HuH-7.5 (cell line): ENCODE measurements around the gene UBE4B.
"Not testable (repeated sequence)": the region's sequence is repeated elsewhere in the genome, so short reads cannot be mapped to it uniquely, and the experiment has no call there.

Source experiments
- DNase-seq: peaks from one replicate; pipeline ENCODE4 v3.0.0; 2011; ENCODE audit warnings: low spot score

The UBE4B gene

DNA sequence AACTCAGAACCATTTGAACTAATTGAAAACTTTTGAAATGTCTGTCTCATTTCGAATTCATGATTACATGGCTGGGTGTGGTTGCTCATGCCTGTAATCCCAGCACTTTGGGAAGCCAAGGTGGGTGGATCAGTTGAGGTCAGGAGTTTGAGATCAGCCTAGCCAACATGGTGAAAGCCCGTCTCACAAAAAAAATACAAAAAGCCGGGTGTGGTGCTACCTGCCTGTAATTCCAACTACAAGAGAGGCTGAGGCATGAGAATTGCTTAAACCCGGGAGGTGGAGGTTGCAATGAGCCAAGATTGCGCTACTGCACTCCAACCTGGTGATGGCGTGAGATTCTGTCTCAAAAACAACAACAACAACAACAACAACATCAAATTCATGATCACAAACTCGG is 40.6 kb downstream of the UBE4B start:
- not testable (repeated sequence) for DNase-seq

DNA sequence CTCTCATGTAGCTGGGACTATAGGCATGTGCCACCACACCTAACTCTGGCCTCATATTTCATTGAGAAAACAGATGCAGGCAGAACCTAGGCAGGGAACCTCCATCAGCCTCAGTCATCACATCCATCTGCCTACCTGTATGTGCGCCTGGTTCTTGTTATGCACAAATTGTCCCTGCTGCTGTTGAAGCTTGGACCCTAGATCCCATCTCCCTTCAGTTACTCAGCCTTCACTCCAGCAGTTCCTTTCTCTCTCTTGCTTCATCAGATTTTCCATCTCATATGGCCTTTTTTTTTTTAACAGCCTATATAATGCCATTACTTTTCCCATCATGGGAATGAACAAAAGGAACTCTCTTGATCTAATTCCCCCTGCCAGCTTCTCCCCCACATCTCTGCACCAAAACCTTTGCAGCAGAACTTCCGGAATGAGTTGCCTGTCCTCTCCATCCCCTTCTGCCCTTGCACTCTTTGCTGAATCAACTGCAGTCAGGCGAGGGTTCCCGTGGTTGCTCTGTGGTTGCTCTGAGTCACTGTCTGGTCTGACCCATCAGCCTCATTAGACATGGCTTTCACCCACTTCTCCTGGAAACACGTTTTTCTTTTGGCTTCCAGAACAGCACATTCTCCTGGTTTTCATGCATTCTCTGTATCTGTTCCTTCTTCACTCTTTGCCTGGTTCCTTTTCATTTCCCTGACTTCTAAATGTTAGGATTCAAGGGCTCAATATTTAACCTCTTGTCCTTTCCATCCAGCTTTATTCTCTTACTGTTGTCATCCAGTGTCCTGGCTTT is 41.5 kb downstream of the UBE4B start:
- no peak for DNase-seq

DNA sequence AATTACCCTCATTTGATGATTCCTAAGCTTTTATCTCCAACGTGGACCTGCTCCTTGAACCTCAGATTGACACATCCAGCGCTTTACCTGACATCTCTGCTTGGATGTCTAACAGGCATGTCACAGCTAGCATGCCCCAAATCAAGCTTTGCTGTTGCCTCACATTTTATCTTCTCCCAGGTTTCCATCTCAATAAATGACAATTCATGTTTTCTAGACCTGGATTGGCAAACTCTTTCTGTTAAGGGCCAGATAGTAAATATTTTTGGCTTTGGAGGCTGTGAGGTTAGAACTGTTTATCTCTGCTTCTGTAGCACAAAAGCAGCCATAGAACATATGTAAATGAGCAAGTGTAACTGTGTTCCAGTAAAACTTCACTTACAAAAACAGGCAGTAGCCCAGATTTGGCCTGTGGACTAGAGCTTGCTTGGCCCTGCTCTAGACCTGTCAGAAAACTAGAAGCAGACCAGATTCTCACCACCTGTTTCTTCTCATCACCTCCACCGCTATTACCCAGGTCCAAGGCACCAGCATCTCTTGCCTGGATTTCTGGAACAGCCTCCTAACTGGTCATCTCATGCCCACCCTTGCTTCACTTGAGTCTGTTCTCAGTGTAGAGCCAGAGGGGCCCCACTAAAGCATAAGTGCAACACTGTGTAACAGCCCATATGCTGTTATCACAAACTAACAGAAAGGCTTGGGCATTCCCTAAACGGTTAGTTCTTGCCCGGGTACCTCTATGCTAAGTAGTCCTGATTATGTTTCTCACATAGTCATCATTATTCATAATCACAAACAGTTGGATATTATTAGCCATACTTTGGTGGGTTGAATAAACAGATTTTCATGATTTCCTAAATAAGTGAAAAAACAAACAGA is 42.3 kb downstream of the UBE4B start:
- DNase-seq = no peak

DNA sequence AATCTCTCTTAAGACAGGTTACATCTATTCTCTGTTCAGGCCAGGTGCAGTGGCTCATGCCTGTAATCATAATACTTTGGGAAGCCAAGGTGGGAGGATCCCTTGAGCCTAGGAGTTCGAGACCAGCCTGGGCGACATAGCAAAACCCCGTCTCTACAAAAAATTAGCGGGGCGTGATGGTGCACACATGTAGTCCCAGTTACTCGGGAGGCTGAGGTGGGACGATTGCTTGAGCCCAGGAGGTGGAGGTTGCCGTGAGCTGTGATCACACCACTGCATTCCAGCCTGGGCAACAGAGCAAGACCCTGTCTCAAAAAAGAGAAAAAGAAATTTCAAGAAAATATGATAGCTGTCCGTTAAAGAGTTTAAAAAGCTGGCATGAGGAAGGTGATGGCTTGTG is 43.0 kb downstream of the UBE4B start:
- no peak for DNase-seq

DNA sequence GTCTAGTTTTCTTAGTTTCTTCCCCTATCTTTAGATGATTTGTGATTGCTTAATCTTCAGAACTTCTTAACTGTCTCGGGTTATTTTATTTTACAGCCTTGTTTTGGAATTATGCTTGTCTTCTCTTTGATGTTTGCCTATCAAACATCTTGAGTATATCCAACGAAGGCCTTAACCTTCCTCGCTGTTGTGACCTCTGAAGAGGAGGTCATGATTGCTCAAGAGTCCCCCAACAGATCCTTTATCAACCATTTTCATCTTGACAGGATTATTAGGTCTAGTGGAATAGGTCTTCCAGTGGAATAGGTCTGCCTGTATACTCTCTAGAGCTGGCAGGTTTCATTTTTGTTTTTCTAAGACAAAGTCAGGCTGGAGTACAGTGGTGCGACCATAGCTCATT is 45.7 kb downstream of the UBE4B start:
- no peak for DNase-seq

DNA sequence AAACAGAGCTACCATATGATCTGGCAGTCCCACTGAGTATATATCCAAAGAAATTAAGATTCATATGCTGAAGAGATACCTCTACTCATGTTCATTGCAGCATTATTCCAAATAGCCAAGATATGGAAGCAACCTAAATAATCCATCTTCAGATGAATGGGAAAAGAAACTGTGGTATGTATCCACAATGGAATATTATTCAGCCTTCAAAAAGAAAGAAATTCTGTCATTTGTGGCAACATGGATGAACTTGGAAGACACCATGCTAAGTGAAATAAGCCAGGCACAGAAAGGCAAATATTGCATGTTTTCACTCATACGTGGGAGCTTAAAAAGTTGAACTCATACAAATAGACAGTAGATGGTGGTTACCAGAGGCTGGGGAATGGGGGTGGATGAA is 47.8 kb downstream of the UBE4B start:
- no peak for DNase-seq

DNA sequence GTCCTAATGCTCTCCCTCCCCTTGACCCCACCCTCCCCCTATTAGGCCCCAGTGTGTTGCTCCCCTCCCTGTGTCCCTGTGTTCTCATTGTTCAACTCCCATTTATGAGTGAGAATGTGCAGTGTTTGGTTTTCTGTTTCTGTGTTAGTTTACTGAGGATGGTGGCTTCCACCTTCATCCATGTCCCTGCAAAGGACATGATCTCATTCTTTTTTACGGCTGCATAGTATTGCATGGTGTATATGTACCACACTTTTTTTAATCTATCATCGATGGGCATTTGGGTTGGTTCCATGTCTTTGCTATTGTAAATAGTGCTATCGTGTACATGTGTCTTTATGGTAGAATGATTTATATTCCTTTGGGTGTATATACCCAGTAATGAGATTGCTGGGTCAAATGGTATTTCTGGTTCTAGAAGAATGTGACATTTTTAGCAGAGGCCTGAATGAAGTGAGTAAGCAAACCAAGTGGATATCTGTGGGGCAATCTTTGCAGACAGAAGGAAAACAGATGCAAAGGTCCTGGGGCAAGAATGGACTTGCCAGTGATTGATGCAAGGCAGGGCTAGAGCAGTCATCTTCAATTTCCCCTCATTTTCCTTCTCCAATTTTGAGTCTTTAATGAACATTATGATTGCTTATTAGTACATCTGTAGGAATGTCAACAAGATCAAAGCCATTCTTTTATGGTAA is 50.2 kb downstream of the UBE4B start:
- no peak for DNase-seq

DNA sequence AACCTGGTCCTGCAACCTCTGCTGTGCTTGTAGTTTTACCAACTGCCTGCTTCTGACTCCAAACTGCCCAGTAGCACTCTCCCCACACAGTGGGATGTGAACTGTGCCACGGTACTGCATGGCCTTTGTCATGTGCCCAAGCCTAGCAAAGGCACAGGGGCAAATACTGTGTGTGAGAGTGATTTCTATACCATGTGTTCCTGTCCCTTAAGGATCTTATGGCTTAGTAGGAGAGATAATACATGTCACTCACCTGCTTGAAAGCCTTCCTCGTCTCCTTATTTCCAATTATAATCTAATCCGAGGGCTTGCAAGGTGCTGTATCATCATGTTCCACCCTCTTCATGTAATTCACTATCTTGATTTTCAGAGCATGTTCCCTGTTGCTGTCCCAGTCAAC is 51.3 kb downstream of the UBE4B start:
- DNase-seq = no peak

DNA sequence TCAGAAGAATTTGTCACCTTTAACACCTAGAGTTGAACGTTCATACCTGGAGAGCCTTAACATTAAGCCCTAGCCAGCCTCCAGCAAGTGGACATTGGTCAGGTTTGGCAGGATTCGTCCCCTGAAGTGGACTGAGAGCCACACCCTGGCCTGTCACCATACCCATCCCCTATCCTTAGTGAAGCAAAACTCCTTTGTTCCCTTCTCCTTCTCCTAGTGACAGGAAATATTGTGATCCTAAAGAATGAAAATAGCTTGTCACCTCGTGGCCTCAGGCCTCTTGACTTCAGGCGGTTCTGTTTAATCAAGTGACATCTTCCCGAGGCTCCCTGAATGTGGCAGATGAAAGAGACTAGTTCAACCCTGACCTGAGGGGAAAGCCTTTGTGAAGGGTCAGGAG is 52.3 kb downstream of the UBE4B start:
- DNase-seq = no peak

DNA sequence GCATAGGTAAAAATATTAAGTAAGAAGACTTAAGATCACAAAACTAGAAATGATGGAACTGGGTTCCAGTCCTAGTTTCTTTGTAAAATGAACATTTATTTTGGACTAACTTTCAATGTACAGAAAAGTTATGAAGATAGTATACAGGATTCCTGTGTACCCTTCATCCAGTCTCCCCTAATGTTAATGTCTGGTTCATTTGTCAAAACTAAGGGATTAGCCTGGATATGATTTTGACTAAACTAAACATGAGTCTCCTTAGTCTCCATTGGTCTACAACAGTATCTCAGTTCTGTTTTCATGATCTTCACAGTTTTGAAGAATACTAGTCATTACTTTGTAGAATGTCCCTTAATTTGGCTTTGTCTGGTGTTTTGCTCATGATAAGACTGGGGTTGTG is 54.5 kb downstream of the UBE4B start:
- DNase-seq = no peak

DNA sequence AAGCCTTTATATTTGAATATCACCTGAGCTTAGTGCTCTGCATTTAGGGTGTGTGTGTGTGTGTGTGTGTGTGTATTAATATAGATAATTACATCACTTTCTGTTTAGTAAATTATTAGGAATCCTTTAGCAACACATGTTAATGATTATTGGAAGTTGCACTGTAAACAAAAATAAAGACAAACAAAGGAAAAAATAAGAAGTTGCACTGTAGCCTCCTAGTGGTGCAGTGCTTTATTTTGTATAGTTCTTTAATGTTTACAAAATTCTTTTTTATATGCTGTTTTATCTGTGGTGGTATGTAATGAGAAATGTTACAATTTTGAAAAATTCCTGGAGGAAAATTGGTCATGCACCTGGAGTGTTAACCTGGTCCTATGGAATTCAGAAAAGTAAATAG is 69.2 kb downstream of the UBE4B start:
- no peak for DNase-seq

DNA sequence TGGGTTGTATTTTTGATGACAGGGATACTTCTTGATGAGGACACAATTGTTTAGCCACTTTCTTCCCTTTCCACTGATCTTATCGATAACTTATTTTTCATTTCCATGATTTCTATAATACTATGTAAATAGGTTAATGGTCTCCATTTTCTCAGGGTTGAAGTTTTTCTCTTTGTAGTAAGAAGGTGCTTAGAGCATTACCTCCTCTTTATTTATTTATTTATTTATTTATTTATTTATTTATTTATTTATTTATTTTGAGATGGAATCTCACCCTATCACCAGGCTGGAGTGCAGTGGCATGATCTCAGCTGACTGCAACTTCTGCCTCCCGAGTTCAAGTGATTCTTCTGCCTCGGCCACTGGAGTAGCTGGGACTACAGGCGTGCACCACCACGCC is 70.4 kb downstream of the UBE4B start:
- DNase-seq = no peak

DNA sequence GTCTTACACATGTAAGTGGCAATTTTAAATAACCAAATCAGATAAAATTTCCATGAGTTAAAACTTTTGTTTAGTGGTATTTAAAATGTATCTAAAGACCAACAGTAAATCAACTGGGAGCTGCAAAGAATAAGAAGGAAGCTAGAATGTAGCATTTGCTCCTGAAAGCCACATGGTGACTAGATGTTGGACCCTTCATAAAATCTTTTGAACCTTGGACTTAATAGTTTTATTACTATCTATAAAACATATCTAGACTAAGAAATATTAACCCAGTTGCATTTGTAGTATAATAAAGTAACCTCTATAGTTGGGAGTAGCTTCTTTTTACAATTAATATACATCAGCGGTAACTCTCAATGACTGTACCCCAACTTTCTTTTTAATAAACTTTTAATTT is 72.1 kb downstream of the UBE4B start:
- DNase-seq = no peak

DNA sequence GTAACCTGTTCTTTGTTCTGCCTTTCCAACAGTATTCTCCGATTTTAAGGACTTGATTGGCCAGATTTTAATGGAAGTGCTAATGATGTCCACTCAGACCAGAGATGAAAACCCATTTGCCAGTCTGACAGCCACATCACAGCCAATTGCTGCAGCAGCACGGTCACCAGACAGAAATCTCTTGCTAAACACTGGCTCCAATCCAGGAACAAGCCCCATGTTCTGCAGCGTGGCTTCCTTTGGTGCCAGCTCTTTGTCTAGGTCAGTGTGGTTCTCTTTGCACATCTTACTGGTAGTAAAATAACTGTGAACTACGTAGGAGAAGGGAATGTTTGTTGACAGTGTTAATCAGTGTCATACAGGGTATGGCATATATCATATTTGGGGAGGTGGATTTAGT is 72.7 kb downstream of the UBE4B start:
- no peak for DNase-seq

DNA sequence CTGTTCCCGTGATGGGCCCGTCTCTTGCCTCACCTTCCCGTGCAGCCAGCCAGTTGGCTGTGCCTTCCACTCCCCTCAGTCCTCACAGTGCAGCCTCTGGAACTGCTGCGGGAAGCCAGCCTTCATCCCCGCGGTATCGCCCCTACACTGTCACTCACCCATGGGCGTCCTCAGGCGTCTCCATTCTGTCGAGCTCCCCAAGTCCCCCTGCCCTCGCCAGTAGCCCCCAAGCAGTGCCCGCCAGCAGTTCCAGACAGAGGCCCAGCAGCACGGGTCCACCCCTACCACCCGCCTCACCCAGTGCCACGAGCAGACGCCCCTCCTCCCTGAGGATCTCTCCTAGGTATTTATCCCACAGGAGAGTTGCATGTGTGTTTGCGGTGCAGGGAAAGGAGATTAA is 73.5 kb downstream of the UBE4B start:
- DNase-seq = no peak

DNA sequence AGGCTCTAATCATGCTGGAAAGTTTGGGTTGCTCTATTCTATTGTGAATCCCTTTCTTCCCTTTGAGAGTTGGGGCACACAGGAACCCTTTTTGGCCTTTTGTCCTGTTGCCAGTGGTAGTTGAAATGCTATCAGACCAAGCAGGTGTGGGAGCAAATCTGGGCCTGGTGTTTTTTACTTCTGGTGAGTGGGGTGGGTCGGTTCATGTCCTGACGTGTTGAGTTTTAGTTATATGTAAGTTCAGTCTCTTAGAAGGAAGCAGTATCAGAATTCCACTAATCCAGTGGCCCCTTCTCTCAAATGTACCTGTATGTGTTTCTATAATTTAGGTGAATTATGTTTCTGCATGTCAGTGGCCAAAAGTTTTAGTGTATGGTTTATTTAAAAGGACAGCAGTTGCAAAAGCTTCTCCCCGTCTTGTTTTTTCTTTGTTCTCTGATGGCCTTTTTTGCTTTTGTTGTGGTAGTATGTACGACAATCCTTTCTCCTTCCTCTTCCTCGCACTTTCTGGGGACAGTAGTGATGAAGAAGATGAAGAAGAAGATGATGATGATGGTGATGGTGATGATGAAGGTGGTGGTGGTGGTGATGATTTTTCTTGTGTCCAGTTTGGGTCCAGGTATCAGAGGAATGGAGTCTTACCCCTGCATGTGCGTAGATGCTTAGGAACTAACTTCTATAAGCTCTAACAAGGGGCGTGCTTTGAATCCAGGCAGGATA is 74.2 kb downstream of the UBE4B start:
- DNase-seq = no peak

DNA sequence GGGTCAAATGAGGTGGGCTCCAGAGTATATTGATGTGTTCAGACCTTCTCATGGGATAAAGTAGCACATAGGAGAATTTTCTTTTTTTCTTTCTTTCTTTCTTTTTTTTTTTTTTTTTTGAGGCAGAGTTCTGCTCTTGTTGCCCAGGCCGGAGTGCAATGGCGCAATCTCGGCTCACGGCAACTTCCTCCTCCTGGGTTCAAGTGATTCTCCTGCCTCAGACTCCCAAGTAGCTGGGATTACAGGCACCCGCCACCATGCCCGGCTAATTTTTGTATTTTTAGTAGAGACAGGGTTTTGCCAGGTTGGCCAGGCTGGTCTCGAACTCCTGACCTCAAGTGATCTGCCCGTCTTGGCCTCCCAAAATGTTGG is 74.7 kb downstream of the UBE4B start:
- DNase-seq = not testable (repeated sequence)

DNA sequence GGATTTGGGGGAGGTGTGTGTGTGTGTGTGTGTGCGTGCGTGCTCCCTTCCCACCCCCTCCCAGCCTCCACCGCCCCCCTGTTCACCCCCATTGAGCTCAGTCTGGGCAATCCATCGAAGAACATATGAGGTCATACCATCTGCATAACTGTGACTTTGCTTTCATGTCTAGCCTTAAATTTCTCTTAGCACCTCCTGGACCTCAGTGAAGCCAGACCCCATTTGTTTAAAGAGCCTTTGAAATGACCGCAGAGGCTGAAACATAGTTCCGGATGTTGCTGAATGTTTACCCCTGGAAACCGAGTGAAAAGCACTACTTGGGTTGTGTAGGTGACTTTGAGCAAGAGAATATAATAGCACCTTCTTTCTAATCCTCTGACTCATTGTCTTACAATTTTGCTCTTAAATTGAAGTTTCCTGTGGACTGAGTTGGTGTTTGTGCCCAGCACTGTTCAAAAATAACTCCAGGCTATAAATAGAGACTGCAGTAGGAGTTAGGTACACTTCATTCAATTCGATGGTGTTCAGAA is 75.4 kb downstream of the UBE4B start:
- no peak for DNase-seq

DNA sequence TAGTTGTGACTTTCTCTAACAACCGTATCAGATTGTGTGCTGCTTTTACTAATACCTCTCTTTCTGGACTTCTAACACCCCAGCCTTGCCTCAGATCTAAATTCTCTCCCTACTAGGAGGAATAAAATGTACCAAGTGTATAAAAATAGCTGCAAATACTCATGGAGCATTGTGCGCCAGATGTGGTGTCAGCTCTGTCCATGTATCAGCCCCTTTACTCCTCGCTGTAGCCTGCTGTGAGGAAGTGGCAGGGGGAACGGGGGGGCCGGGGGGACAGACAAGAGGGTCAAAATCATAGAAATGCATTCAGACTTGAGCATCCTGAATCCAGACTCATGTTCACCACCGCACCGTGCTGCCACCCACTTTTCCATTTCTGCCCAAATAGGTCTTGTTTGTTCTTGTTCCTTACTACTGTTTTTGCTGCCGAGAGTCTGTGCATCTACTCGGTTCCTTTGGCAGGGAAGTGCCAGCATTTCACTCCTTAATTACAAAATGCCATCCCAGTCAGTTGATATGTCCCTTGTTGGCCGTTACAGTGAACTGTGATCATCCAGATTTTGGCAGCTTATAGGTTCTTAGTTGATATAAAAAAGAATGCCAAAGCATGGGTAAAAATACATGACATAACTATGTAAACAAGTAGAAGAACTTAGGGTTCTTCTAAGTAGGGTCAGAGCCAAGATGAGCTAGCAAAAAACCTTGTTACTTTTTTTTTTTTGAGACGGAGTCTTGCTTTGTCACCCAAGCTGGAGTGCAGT is 76.4 kb downstream of the UBE4B start:
- DNase-seq = no peak

DNA sequence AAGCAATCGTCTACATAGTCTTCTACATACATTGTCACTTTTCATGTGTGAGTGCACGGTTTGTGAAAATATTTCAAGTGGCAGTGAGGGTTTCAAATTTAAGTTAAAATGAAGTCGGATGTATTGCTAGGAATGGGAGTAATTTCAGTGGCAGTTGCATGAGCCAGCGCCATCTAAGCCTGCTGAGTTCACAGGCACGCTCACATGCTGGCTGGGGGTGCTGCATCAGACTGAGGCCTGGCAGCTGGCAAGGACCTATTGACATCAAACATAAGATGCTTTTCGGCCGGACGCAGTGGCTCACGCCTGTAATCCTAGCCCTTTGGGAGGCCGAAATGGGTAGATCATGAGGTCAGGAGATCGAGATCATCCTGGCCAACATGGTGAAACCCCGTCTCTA is 80.7 kb downstream of the UBE4B start:
- no peak for DNase-seq

DNA sequence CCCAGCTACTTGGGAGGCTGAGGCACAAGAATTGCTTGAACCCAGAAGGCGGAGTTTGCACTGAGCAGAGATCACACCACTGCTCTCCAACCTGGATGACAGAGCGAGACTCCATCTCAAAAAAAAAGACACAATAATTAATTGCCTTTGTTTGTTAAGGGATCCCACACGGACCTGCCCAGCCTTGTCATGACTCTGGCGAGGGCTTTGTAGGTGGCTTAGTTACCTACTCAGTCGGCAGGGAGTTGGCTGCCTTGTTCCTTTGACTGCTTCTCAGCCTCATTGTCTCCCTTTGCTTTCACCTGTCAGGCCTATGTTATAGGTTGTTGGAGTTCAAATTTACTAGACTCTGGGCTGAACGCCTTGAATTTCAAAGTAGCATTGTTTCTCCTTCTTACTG is 82.0 kb downstream of the UBE4B start:
- DNase-seq = no peak
